HepG2 (cell line): ENCODE measurements around the gene GLIS1. TPM values are rescaled to one million over a fixed set of nuclear protein-coding genes. Genes with fewer than 3 reads are reported as not detected.

Source experiments
- ATAC-seq: fragments of 200-7000 bp; cut with Tn5 transposase; 3 replicates; pipeline ENCODE4 v1.9.1; 2020; ENCODE audit warnings: mild to moderate bottlenecking, moderate library complexity
- BruUV-seq: library from RNA; stranded (reverse); fragments of 400-500 nt; replicated peaks from 2 replicates; lab custom pipeline; 2021; lab: Mats Ljungman, UMichigan
- CTCF ChIA-PET: fragments of 300-600 bp; formaldehyde crosslinking; extraction: SDS; loops from one replicate; lab custom pipeline; 2021; ENCODE audit warnings: low total read pairs, inconsistent platforms, low intra/inter-chr PET ratio; lab: Yijun Ruan, JAX
- POLR2A ChIA-PET: fragments of 350-600 bp; sonication (Branson Sonifier 250); formaldehyde crosslinking; loops from one replicate; lab custom pipeline; 2020; ENCODE audit warnings: antibody characterized with exemption, inconsistent platforms; lab: Yijun Ruan, JAX
- DNase-seq: peaks from one replicate; pipeline ENCODE4 v3.0.0-alpha.2; 2015; ENCODE audit warnings: low spot score
- FAIRE-seq: peaks from 3 replicates; lab custom pipeline; 2011; peaks lifted over from hg19 to GRCh38; lab: Jason Lieb, UNC
- H2AFZ ChIP-seq: one replicate; pipeline ENCODE4 v1.6.1; 2011; ENCODE audit warnings: low read length, inconsistent platforms
- H3K27ac ChIP-seq: fragments of 300-600 bp; 3 replicates; pipeline ENCODE4 v1.8.0; 2011; ENCODE audit warnings: mixed run types, mild to moderate bottlenecking, mixed read lengths, low read length, inconsistent platforms; ENCODE audit not compliant: insufficient read depth; ENCODE audit errors: extremely low read length
- H3K27me3 ChIP-seq, 2 experiments: fragments of 200-600 bp in 1 of 2; 2 replicates in 1 of 2; 3 replicates in 1 of 2; pipeline versions ENCODE4 v1.6.0 to v1.8.0; 2011; ENCODE audit warnings: low read length in 2 of 2, mild to moderate bottlenecking in 2 of 2, moderate library complexity in 2 of 2, inconsistent platforms in 1 of 2; ENCODE audit not compliant: insufficient read depth in 2 of 2, control insufficient read depth in 1 of 2
- H3K36me3 ChIP-seq, 2 experiments: fragments of 200-600 bp in 1 of 2; replicated peaks in 1 of 2; 2 replicates in 1 of 2; 3 replicates in 1 of 2; pipeline versions ENCODE4 v1.5.1 to v1.8.0; 2011; ENCODE audit warnings: low read length in 2 of 2, inconsistent platforms in 1 of 2; ENCODE audit not compliant: insufficient read depth in 2 of 2, control insufficient read depth in 1 of 2
- H3K4me1 ChIP-seq: 2 replicates; pipeline ENCODE4 v1.5.1; 2012; ENCODE audit warnings: low read length, inconsistent platforms; ENCODE audit not compliant: insufficient read depth
- H3K4me2 ChIP-seq: 2 replicates; pipeline ENCODE4 v1.6.0; 2011; ENCODE audit warnings: low read depth, low read length, inconsistent platforms
- H3K4me3 ChIP-seq, 3 experiments: fragments of 200-600 bp in 1 of 3; sonication (generic), shearing (Covaris generic) in 1 of 3; replicated peaks in 1 of 3; 2 replicates each; pipeline ENCODE4 v1.5.1; 2011 to 2016; ENCODE audit warnings: low read length in 3 of 3, inconsistent platforms in 2 of 3, low read depth in 2 of 3, mild to moderate bottlenecking in 2 of 3, control low read depth in 1 of 3, mixed read lengths in 1 of 3; ENCODE audit not compliant: insufficient read depth in 1 of 3
- H3K79me2 ChIP-seq: one replicate; pipeline ENCODE4 v1.6.1; 2011; ENCODE audit warnings: low read length, inconsistent platforms; ENCODE audit not compliant: insufficient read depth
- H3K9ac ChIP-seq: 2 replicates; pipeline ENCODE4 v1.6.0; 2011; ENCODE audit warnings: mild to moderate bottlenecking, low read depth, low read length, inconsistent platforms; ENCODE audit not compliant: insufficient read depth
- H3K9me3 ChIP-seq: 2 replicates; pipeline ENCODE4 v1.5.1; 2012; ENCODE audit warnings: mild to moderate bottlenecking, low read length
- H4K20me1 ChIP-seq: 2 replicates; pipeline ENCODE4 v1.6.0; 2011; ENCODE audit warnings: inconsistent platforms, mild to moderate bottlenecking, low read length, moderate library complexity; ENCODE audit not compliant: insufficient read depth
- ATF2 ChIP-seq: sonication (generic); formaldehyde crosslinking; IDR thresholded peaks from 2 replicates; pipeline ENCODE4 v1.4.0; 2020; ENCODE audit warnings: missing genetic modification reagents
- ZBTB42 ChIP-seq: sonication (generic); formaldehyde crosslinking; IDR thresholded peaks from 2 replicates; pipeline ENCODE4 v1.5.0; 2020; ENCODE audit warnings: mild to moderate bottlenecking, missing genetic modification reagents
- ZNF280D ChIP-seq: sonication (generic); formaldehyde crosslinking; IDR thresholded peaks from 2 replicates; pipeline ENCODE4 v1.5.1; 2020; ENCODE audit warnings: mild to moderate bottlenecking, missing genetic modification reagents
- WGBS: methylation state at CpG from one replicate; pipeline ENCODE4 v1.1.6; 2017; ENCODE audit warnings: low lambda C conversion rate; 5-methylcytosine and 5-hydroxymethylcytosine counted together
- in situ Hi-C: cut with HindIII; loops from 2 replicates; pipeline ENCODE4 v1.10.0; 2017; ENCODE audit warnings: low pct_unique_long_range_greater_than_20kb; ENCODE audit not compliant: extremely low pct_ligation_motif_present
- intact Hi-C: fragments of 100-400 bp; cut with micrococcal nuclease; formaldehyde crosslinking; loops from one replicate; pipeline ENCODE4 v1.10.0; 2022; ENCODE audit not compliant: unreplicated experiment
- polyA plus RNA-seq, 8 experiments: library from polyadenylated mRNA; depleted of rRNA in 3 of 8; stranded (reverse) in 7 of 8; unstranded in 1 of 8; fragments of >200 nt; fragmentation: Illumina TruSeq in 4 of 8; extraction: Trizol in 4 of 8; gene quantifications; 2 replicates each; pipeline versions ENCODE4 v1.2.1 to v1.2.3, GENCODE V29; 2011 to 2016; ENCODE audit warnings: low read depth in 4 of 8, missing spikeins in 1 of 8, mixed read lengths in 1 of 8; ENCODE audit not compliant: insufficient read depth in 1 of 8
- total RNA-seq, 5 experiments: library from RNA; depleted of rRNA; stranded (reverse); fragments of >200 nt; fragmentation: Illumina TruSeq; extraction: Trizol; gene quantifications; 2 replicates each; pipeline ENCODE4 v1.2.3, GENCODE V29; 2016; ENCODE audit warnings: low read depth in 1 of 5

The GLIS1 gene
- total and polyA plus RNA-seq, 2 of the 13 experiments (the other 11 are each of a cell fraction or from before 2014, with no cell fraction given) = 0.03 TPM; not detected in 1

DNA sequence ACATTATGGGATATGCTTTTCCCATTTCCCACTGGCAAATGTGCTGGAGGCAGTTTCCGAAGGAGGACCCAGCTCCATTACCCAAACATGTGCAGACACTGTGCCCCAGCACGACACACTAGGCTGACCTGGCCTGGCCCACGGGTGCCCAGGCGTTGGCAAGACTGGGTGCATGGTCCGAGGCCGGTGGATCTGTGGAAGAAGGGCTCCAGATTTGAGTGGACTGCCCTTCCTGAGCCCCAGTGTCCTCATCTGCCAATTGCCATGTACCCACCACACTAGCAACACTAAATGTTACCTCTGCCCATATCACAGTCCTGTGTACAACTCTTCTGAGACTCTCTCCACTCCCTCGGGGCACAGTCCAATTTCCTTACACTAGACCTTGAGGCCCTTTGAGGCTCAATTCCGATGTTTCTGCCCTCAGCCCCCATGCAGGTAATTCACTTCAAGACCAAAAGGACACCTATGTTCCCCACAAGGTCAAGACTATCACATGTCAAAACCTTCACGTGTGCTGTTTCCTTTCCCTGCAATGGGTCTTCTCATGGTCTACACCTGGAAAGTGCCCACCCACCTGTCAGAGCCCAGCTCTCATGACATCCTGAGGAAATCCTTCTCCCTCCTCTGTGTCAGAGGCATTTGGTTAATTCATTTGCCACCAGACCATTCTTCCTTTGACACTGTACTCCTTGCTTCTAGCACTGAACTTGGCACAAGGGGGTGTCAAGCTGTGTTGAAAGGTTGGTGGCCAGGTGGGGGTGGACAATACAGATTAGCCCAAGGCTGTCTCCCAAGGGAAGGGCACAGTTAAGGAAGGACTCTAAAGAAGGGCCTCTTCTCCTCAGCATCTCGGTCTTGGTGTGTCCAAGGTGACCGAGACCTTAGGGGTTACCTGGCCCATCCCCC, 154.8 kb downstream of the GLIS1 start:
- POLR2A ChIA-PET = no interaction called here
- no peak overlapping the region for H3K4me2 ChIP-seq
- TF ChIP-seq ZBTB42 (CRISPR knock-in tag) (no peak), ATF2 (CRISPR knock-in tag) (no peak), ZNF280D (CRISPR knock-in tag) (no peak)
- DNase-seq = no peak
- no peak for ATAC-seq
- in situ Hi-C loops (no loop called here), intact Hi-C loops (no loop called here)
- H3K9ac ChIP-seq = no peak overlapping the region
- H3K27ac ChIP-seq = no peak overlapping the region
- H2AFZ ChIP-seq = no peak overlapping the region
- 9% methylated on average over 7 of the region's 11 CpGs for WGBS
- peaks cover 4 to 50% of the 10 kb centered on the region in 2 experiments; a peak in 4 of 5 replicates for H3K27me3 ChIP-seq
- H3K36me3 ChIP-seq = no peaks in the 10 kb centered on the region
- H4K20me1 ChIP-seq = no peaks in the 10 kb centered on the region
- H3K4me3 ChIP-seq = no peak overlapping the region
- no peak for FAIRE-seq
- H3K9me3 ChIP-seq = no peaks in the 10 kb centered on the region
- H3K79me2 ChIP-seq = no peaks in the 10 kb centered on the region
- H3K4me1 ChIP-seq = no peaks in the 10 kb centered on the region
- CTCF ChIA-PET = no interaction called here
- no TSS peak for BruUV-seq
